GM19239 (cell line): ENCODE measurements around the gene TNS4.
A peak's percentile ranks its signal among the peaks of the same experiment; 100 is the strongest.

Experiments used
- DNase-seq: peaks from one replicate; pipeline ENCODE4 v3.0.0; 2011; ENCODE audit warnings: low spot score; ENCODE audit not compliant: insufficient read length
- FAIRE-seq: peaks from 2 replicates; lab custom pipeline; 2011; peaks lifted over from hg19 to GRCh38; lab: Jason Lieb, UNC

TNS4 gene

DNA sequence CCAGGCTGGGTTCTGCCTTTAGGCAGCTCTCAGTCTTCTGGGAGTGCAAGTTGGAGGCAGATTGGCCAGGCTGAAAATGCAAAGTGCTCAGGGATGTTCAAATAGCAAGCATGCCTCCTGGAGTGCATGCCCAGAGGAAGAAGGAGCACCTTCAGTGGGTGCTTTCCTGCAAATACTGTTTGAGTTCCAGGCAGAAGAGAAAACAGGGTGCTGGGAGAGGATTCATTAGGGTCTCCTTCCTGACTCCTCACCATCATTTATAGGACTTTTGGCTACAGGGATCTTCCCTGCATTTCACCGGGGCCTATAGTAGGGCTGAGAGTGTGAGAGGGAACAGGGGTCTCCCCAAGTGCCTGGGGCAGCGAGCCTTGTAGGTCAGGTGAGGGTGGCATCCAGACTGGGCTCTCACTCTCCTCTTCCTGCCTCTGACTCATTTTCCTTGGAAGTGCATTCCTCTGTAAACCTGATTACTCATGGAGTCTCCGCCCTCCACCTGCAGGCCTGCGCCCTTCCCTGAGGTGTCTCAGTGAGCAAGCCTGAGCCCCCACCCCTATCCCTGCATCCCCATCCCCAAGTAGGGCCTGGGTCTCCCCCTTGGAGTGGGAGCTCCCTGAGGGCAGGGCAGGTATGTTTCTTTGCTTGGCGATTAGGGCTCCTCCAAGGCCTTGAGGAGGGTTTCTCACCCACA, 17.1 kb upstream of the TNS4 start:
- FAIRE-seq = no peak
- DNase-seq = no peak

DNA sequence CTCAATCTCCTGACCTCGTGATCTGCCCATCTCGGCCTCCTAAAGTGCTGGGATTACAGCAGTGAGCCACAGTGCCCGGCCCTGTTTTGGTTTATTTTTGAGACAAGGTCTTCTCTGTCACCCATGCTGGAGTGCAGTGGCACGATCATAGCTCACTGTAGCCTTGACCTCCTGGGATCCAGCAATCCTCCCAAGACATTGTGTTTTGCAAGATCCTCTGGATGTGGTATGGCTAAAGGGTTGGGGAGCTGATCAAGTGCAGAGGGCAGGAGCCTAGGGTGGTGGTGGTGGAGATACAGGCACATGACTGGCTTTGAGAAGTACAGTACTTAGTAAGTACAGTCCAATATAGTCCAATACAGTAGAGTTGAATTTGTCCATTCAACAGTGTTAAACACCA, 16.6 kb upstream of the TNS4 start:
- no peak for DNase-seq
- no peak for FAIRE-seq

DNA sequence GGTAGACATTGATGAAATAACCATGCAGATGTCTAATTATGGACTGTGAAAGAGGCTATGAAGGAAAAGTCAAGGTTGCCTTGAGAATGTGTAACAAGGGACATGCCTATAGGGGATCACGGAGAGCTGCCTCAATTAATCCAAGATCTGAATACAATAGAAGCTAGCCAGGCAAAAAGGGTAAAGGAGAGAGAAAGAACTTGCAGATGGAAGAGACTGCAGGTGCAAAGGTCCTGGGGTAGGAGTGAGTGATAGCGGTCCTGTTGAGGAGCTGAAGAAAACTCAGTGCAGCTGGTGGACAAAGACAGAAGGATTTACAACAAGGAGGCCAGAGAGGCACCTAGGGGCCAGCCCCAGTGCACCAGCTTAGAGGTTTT, 15.9 kb upstream of the TNS4 start:
- FAIRE-seq (no peak), DNase-seq (no peak)

DNA sequence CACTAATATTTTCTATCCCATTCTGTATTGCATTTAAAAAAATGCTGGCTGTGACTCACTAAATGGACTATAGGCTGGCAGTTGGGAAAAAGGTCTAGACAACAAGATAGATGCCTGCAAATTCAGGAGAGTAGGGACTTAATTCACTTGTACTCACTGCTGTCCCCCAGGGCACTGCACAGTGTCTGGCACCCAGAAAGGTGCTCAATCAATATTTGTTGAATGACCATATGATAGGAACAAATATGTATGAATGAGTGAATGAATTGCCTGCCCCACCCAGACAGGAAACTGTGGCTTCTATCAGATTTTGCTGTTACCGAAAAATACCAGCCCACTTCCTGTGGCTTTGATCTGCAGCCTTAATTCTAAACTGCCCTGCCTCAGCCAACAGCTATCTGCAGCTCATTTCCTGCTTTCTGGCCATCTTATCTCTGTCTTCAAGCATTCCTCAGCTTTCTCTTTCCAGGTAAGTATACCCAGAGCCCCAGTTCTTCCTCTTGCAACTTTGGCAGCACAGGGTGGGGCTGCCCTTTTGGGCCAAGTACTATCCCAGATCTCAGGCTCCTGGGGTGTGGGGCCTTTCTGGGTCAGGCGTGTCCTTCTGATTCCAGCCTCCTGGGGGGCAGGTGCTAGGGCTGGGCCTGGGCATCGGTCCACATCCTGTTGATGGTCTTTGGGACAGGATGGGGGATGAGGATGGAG, 15.3 kb upstream of the TNS4 start:
- peak; percentile 72 for DNase-seq
- peak; percentile 95 for FAIRE-seq

DNA sequence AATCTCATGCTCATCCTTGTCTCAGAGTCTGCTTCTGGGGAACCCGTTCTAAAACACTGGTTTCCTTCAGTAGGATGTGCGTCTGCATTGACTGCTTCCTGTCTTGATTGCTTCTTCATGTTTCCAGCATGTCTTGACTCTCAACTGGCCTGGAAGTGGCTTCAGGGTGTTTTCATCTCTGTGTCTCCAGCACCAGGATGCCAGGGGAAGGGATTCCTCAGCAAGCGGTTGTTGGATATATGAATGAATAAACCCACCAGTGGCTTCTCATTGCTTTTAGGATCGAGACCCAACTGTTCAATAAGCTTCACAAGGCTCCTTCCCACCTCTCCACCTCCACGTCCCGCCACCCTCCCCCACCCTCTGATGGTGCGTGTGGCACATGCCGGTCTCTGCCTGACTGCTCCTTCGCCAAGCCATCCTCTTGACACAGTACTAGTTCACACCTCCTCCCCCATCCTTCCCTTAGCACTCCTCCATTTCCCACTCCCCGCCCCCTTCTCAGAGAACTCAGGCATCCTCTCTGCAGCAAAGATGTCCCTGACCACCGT, 14.1 kb upstream of the TNS4 start:
- DNase-seq = no peak
- FAIRE-seq = no peak

DNA sequence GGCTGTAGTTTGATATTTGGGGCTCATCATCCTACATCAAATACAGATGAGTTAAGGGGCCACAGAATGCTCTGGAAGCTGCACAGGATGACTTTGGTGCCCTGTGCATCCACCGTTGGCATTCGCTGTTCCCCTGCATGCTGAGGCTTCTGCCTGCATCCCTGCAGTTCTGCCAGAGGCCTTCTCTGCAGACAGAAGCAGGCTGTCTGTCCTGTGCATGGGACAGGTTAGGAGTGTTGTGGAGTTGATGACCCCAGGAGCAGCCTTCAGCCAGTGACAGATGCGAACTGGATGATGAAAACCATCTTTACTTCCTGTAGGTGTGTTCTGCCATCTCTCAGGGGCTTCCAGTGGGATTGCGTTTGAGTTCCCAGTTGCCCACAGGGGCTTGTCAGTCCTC, 13.6 kb upstream of the TNS4 start:
- no peak for DNase-seq
- FAIRE-seq = no peak

DNA sequence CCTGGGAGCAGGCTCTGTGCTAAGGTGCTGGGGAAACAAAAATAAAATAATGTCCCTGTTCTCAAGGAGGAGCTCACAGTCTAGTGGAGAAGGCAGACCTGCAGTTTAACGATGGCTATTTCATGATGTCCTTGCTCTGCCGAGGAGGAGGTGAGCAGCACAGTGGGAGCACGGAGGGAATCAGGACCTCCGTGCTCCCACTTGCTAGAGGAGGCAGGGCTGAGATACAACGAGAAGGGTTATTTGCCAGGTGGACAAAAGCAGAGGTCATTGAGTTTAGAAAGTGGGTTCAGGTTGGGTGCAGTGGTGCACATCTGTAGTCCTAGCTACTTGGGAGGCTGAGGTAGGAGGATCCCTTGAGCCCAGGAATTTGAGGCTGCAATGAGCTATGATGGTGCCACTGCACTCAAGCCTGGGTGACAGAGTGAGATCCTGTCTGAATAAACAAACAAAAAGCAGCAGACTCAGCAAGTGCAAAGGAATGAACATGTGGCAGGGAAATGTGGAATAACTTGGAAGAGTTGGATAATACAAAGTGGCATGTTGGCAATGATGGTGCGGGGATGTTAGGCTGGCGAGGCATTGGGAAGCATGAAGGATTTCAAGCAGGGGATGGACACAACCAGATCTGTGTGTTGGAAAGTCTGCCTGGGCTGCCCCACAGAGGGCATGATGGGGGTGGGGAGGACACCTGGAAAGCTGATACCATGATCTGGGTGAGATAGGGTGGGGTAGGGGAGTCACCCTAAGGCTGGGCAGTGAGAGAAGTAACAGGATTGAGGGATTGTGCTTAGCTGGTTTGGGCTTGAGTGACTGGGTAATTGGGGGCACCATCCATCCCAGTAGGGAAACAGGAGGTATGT, 12.8 kb upstream of the TNS4 start:
- FAIRE-seq (no peak), DNase-seq (no peak)

DNA sequence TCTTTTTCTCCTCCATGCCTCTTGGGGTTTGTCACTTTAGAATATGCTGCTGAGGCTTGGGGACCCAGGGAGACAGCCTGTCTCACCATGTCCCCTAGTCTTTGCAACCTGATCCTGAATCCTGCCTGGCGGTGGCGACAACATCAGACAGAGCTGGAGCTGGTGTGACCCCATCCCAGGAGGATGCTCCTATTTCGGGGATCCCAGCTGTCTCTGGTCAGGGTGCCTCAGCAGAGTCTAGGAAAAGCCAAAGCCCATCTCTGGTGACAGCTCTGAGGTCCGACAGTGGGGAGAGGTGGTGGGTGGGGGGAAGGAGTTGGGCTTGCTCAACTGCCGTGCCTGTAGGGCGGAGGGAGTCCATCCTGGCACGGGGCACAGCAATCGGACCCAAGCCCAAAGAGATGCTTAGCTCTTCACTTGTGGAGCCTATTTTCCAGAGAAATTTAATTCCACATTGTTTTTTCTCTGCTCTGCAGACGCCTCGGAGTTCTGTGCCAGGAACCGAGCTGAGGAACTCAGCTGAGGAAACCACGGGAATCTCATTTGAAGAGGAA, 10.3 kb upstream of the TNS4 start:
- FAIRE-seq = no peak
- no peak for DNase-seq

DNA sequence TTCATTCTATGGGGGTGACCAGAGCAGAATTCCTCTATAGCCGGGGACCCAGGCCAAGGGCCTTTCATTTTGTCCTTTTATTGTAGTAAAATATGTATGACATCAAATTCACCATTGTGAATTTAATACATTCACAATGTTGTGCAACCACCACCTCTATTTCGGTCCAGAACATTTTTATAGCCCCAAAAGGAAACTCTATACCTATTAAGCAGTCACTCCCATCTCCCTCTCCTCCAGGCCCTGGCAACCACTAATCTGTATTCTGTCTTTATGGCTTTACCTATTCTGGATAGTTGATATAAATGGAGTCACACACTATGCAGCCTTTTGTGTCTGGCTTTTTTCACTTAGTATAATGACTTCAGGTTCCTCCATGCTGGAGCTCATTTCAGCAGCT, 9.7 kb upstream of the TNS4 start:
- FAIRE-seq = no peak
- DNase-seq = no peak

DNA sequence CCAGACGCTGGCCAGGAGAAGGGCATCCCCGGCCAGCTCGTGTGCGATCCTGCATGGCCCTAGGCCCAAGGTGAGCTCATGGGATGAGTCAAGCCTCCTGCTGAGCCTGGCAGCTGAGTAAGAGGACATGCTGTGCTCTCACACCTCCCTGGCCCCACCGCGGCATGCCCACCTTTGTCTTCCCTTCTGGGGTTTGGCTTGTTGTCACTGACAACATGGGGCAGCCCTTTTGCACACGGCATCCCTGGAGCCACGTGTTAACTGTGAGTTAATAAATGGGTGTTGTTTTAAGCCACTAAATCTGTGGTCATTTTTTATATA, 8.9 kb upstream of the TNS4 start:
- no peak for FAIRE-seq
- DNase-seq = no peak

DNA sequence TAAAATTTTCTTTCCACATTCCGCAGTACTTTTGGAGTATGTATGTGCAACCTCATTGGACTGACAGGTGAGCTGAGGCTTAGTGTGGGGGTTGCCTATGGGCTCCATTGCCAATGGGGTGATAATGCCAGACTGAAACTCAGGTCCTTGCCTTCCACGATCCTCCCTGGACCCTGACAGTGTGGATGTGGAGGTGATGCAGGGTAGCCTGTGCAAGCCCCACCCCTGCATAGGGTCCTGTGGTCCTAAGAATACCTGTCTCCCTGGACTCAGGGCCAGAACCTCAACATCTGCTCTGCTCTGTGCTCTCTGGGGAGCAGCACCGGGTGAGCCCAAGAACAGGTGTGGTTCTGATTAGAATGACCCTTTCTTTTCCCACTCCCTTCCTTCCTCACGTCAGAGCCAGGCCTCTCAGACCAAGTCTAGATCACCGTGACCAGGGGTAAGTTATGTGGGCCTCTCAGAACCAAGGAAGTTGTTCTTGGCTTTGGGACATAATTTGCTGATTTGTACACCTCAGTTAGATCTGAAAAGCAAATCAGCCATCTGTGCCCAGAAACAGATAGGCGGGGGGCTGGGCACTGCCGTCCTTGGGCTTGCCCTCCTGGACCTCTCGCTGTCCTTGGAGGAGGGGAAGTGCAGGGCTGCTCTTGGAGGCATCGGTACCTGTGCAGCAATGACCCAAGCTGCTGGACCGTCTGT, 8.4 kb upstream of the TNS4 start:
- DNase-seq (no peak), FAIRE-seq (no peak)

DNA sequence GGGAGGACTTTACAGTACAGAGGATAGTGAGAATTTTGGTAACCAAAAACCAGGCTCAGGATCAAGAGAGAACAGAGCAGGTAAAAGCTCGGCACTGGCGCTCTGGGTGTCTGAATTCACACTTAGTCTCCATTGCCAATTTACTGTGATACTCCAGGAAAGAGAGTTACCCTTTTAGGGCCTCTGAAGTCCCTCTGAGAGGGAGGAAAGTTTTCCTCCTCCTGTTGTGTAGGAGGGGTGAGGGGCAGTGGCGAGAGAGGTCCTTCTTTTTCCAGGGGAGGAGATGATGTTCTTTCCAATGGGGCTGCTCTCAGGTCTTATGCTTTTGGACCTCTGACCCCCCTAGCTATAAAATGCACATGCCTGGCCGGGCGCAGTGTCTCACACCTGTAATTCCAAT, 5.4 kb upstream of the TNS4 start:
- FAIRE-seq = no peak
- no peak for DNase-seq

DNA sequence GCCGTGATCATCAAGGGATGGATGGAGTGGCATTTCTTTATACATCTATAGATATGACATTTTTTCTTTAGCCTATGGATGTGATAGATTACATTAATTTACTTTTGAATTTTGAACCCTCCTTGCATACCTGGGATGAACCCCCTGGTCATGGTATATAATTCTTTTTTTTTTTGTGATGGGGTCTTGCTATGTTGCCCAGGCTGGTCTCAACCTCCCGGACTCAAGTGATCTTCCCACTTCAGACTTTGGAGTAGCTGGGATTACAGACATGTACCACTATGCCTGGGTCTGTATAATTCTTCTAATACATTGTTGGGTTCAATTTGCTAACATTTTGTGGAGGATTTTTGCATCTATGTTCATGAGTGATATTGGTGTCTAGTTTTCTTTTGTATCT, 1.7 kb upstream of the TNS4 start:
- FAIRE-seq (no peak), DNase-seq (no peak)

DNA sequence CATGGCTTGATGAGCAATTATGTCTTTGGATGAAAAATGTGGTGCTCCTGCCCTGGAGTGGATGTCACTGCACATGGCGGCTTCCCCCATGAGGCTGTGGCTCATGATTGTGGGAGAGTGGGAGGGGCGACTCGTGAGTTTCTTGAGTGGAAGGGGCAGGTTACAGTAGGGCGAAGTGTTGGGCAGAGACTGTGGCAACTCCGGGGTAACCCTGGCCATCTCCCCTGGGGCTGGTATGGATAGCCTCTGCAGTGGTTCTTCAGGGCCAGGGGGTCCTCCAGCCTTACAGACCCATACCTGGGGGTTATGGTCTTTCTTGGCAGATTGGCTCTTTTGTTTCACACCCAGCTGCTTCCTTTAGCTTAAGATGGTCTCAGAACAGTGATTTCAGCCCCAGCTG, 1.3 kb upstream of the TNS4 start:
- FAIRE-seq (no peak), DNase-seq (no peak)

DNA sequence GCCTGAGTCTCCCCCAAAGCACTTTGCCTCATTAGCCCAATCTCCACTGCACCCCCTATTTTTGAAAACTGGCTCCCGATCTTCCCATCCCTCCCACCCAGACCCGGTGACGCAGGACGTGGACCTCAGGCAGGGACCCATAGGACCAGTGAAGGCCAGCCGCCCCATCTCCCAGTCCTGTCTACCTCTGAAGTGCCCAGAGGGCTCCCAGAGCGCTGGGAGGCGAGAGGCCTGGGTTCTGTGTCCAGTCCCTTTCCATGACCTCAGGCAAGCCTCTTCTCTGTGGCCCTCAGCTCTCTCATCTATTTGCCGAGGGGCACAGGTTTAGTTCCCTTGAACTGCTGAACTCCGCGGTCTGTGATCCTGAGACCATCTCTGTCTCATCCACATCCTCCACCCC, 714 bp downstream of the TNS4 start:
- DNase-seq (no peak), FAIRE-seq (no peak)

DNA sequence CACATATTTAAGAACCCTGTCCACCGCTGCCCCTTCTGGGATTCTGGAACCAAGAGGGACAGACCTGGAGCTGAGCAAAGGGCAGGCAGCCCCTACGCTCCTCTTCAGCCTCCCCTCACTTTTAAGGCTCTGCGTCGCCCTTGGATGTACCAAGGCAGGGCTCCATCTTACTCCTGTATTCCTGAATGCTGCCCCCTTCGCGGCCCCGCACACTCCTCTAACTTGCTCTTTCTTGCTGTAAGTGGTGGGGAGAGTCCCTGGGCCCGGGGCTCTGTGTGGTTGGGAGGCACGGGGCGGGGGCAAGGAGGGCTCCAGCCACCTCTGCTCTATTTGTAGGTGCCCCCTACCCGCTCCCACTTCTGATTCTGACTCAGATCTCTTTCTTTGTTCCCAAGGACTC, 1.2 kb downstream of the TNS4 start:
- DNase-seq = no peak
- no peak for FAIRE-seq

DNA sequence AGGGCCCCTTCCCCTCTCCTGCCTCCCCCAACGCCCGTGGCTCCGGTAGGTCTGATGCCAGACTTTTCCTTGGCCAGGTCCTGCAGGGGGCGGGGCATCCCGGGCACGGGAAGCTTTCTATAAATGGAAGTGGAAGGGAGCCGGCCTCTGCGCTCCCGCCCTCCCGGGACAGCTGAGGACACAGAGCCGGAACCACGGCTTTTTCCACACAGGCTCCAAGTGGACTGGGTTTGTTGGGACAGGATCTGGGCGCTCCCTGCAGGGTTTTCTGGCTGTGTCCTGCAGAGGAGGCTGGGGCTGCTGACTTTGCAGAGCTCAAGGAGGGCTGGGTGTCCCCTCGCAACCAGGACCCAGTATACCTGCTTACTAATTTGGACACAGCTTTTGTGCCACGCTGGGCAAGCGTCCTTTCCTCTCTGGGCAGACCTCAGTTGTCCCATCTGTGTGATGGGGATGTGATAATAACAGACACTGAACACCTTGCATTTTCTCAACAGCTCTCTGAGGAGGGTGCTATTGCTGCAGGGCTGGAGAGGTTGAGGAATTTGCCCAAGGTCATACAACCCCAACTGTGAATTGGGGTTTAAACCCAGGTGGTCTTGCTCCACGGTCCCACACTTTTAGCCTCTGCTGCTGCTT, 1.8 kb downstream of the TNS4 start:
- FAIRE-seq = no peak
- DNase-seq = no peak

DNA sequence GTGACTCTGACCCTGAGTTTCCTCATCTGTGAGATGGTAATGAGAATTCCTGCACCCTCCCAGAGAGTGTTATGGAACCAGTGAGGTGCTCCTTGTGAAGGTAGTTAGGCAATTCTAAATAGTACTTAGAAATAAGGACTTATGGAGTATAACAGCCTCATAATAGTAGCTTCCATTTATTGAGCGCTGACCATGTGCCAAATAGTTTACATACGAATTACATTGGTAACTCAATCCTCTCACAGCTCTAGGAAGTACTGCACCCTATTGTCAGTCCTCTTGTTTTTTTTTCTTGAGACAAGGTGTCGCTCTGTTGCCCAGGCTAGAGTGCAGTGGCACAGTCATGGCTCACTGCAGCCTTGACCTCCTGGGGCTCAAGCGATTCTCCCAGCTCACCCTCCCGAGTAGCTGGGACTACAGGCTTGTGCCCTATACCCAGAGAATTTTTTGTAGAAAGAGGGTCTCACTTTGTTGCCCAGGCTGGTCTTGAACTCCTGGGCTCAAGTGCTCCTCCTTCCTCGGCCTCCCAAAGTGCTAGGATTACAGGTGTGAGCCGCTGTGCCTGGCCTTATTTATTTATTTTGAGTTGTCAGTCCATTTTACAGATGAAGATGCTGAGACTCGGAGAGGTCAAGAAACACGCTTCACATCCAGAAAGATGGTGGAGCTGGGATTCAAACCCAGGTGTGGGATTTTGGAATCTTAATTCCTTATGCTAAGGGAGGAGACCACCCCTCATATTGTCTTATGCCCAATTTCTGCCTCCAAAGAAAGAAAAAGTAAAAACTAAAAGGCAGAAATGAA, 2.9 kb downstream of the TNS4 start:
- DNase-seq (no peak), FAIRE-seq (no peak)

DNA sequence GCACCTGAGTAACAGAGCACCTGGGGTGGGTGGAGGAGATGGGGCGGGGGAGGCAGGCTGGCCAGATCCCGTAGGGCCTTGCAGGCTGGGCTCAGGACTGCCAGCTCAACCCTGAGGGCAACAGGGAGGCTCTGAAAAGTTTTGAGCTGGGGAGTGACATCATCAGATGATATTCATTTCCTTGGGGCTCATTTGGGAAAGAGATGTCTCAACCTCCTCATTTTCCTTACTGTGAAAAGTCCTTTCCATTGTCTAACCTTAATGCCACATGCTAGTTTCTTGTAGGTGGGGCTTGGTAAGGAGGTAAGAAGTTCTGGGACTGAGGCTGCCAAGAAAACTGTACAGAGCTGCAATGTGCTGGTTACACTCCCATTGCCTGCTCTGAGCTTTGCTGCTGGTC, 3.7 kb downstream of the TNS4 start:
- FAIRE-seq = no peak
- no peak for DNase-seq
